ENCODE results near the gene SMNDC1.

DNA sequence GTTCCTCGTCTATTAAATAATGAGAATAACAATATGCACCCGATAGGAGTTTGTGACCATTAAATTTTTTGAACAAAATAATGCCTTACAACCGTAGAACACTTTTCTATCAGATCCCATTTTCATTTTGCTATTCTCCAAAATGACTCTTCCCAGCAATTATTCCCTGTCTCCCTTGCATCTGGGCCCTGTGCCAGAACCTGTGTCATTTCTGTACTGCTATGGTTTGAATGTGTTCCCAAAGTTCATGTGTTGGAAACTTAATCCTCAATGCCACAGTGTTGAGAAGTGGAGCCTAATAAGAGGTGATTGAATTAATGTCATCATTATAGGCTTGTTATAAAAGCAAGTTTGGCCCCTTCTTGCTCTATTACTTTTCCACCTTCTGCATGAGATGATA lies 33.2 kb upstream of the SMNDC1 start:
- TF ChIP-seq POLR2AphosphoS5 (IDR thresholded peaks at IDR 0.05) (no peak), POLR2A (IDR thresholded peaks at IDR 0.05) (no peak)
